HG02981 (cell line): Measurements from ENCODE around the gene CFAP69.

Source experiments
- ATAC-seq: cut with Tn5 transposase; IDR thresholded peaks from one replicate; pipeline ENCODE4 v1.9.1; 2021; ENCODE audit warnings: mild to moderate bottlenecking, moderate library complexity; ENCODE audit not compliant: unreplicated experiment

Gene CFAP69

GRCh38 chr7:90244909-90245851 is at the start of gene CFAP69:
TSS of gene CFAP69 (plus strand) at chr7:90245174. CDS start at chr7:90245425, 251 bp downstream.
- peak; percentile 87 for ATAC-seq

GRCh38 chr7:90201500-90202195 is 43.3 kb upstream of the CFAP69 start:
- ATAC-seq, result no peak

GRCh38 chr7:90207956-90208355 is 37.0 kb upstream of the CFAP69 start:
- ATAC-seq, result no peak

GRCh38 chr7:90209776-90210175 is 35.2 kb upstream of the CFAP69 start:
- no peak for ATAC-seq

GRCh38 chr7:90210475-90210874 is 34.5 kb upstream of the CFAP69 start:
- ATAC-seq, result no peak

GRCh38 chr7:90210981-90211380 is 34.0 kb upstream of the CFAP69 start:
- ATAC-seq, result no peak

- ATAC-seq, result peak; percentile 93
Observed at GRCh38 chr7:90211391-90212148, 33.4 kb upstream of the CFAP69 start, which contains the start of gene STEAP2. TSS of gene STEAP2 (plus strand) at chr7:90211740. CDS start at chr7:90225083, 13,343 bp downstream.

- no peak for ATAC-seq
Observed at GRCh38 chr7:90212149-90212495, 32.9 kb upstream of the CFAP69 start.

GRCh38 chr7:90213521-90213920 is 31.5 kb upstream of the CFAP69 start:
- no peak for ATAC-seq

GRCh38 chr7:90216080-90216674 is 28.8 kb upstream of the CFAP69 start:
- ATAC-seq, result no peak

GRCh38 chr7:90216771-90217170 is 28.2 kb upstream of the CFAP69 start:
- ATAC-seq, result no peak

- ATAC-seq, result no peak
Observed at GRCh38 chr7:90222390-90222789, 22.6 kb upstream of the CFAP69 start.

- ATAC-seq, result no peak
Observed at GRCh38 chr7:90222811-90223725, 21.9 kb upstream of the CFAP69 start.

GRCh38 chr7:90224195-90224594 is 20.8 kb upstream of the CFAP69 start:
- ATAC-seq, result no peak

- ATAC-seq, result no peak
Observed at GRCh38 chr7:90225181-90225580, 19.8 kb upstream of the CFAP69 start.

GRCh38 chr7:90225601-90226000 is 19.4 kb upstream of the CFAP69 start:
- no peak for ATAC-seq

GRCh38 chr7:90227259-90227658 is 17.7 kb upstream of the CFAP69 start:
- no peak for ATAC-seq

- no peak for ATAC-seq
Observed at GRCh38 chr7:90229682-90230081, 15.3 kb upstream of the CFAP69 start.

GRCh38 chr7:90230834-90231233 is 14.1 kb upstream of the CFAP69 start:
- ATAC-seq, result no peak

- no peak for ATAC-seq
Observed at GRCh38 chr7:90231304-90231703, 13.7 kb upstream of the CFAP69 start.
